HCT116 (cell line): ENCODE measurements around the gene ITPKB. TPM values are rescaled to one million over a fixed set of nuclear protein-coding genes. Genes with fewer than 3 reads are reported as not detected.

Source experiments
- ATAC-seq: fragments of 200-7000 bp; cut with Tn5 transposase; 2 replicates; pipeline ENCODE4 v1.9.1; 2020; ENCODE audit warnings: mild to moderate bottlenecking, moderate library complexity
- BruUV-seq: library from RNA; stranded (reverse); fragments of 400-500 nt; replicated peaks from 2 replicates; lab custom pipeline; 2021; lab: Mats Ljungman, UMichigan
- CTCF ChIA-PET: fragments of 300-600 bp; sonication (Branson Sonifier 250); formaldehyde crosslinking; loops from one replicate; lab custom pipeline; 2021; ENCODE audit warnings: antibody characterized with exemption; lab: Charles Lee
- POLR2A ChIA-PET: fragments of 300-600, 350-600 bp; sonication (Branson Sonifier 250); formaldehyde crosslinking; loops from one replicate; lab custom pipeline; 2021; ENCODE audit warnings: antibody characterized with exemption; lab: Charles Lee
- RAD21 ChIA-PET, 2 experiments: fragments of 300-600 bp; sonication (Branson Sonifier 250); formaldehyde crosslinking; loops; one replicate each; lab custom pipeline; 2023; ENCODE audit warnings: low total read pairs in 2 of 2; ENCODE audit not compliant: uncharacterized antibody in 2 of 2, unreplicated experiment in 2 of 2, low non-redundant PET in 1 of 2; lab: Charles Lee
- DNase-seq: peaks from one replicate; pipeline ENCODE4 v3.0.0-alpha.2; 2010; ENCODE audit warnings: low read depth, low spot score
- H2AFZ ChIP-seq: fragments of 200-600 bp; shearing (Covaris generic), sonication (generic); 2 replicates; pipeline ENCODE4 v1.6.1; 2017; ENCODE audit warnings: low read depth, mixed run types, mixed read lengths, antibody characterized with exemption, low read length; ENCODE audit not compliant: poor library complexity, severe bottlenecking
- H3K27ac ChIP-seq: 2 replicates; pipeline ENCODE4 v1.5.1; 2012; ENCODE audit warnings: low read depth, low read length
- H3K27me3 ChIP-seq: fragments of 200-600 bp; sonication (generic); 2 replicates; pipeline ENCODE4 v1.6.1; 2016; ENCODE audit warnings: mixed run types, low read length, mixed read lengths; ENCODE audit not compliant: insufficient read depth
- H3K36me3 ChIP-seq, 2 experiments: fragments of 200-500 bp in 1 of 2; fragments of 200-600 bp in 1 of 2; sonication (Bioruptor generic) in 1 of 2; sonication (generic) in 1 of 2; 2 replicates each; pipeline versions ENCODE4 v1.5.1 to v1.6.1; 2014 to 2016; ENCODE audit warnings: low read length in 2 of 2, inconsistent platforms in 1 of 2, mixed read lengths in 1 of 2, mixed run types in 1 of 2; ENCODE audit not compliant: insufficient read depth in 2 of 2, control insufficient read depth in 1 of 2
- H3K4me1 ChIP-seq, 2 experiments: fragments of 200-600 bp in 1 of 2; sonication (generic) in 1 of 2; 2 replicates each; pipeline versions ENCODE4 v1.5.1 to v1.6.1; 2012 to 2017; ENCODE audit warnings: low read length in 2 of 2, inconsistent platforms in 1 of 2, mild to moderate bottlenecking in 1 of 2, mixed read lengths in 1 of 2, mixed run types in 1 of 2, moderate library complexity in 1 of 2; ENCODE audit not compliant: insufficient read depth in 2 of 2, control insufficient read depth in 1 of 2
- H3K4me2 ChIP-seq: fragments of 200-600 bp; sonication (generic); 2 replicates; pipeline ENCODE4 v1.6.1; 2017; ENCODE audit warnings: mixed run types, low read length, mixed read lengths
- H3K4me3 ChIP-seq, 2 experiments: fragments of 200-600 bp in 1 of 2; sonication (generic) in 1 of 2; replicated peaks in 1 of 2; 2 replicates each; pipeline ENCODE4 v1.5.1; 2011 to 2016; ENCODE audit warnings: low read length in 2 of 2, control low read depth in 1 of 2, low read depth in 1 of 2, mild to moderate bottlenecking in 1 of 2, mixed read lengths in 1 of 2, mixed run types in 1 of 2
- H3K79me2 ChIP-seq: fragments of 200-600 bp; sonication (generic); 2 replicates; pipeline ENCODE4 v1.6.1; 2017; ENCODE audit warnings: mild to moderate bottlenecking, mixed run types, low read length, moderate library complexity, mixed read lengths; ENCODE audit not compliant: insufficient read depth
- H3K9ac ChIP-seq: fragments of 200-600 bp; sonication (generic); 2 replicates; pipeline ENCODE4 v1.6.1; 2016; ENCODE audit warnings: low read length, mixed read lengths
- H3K9me2 ChIP-seq: fragments of 200-600 bp; sonication (generic), shearing (Covaris generic); 2 replicates; pipeline ENCODE4 v1.6.1; 2017; ENCODE audit warnings: mixed run types, mild to moderate bottlenecking, moderate library complexity; ENCODE audit not compliant: insufficient read depth
- H3K9me3 ChIP-seq, 2 experiments: fragments of 200-500 bp in 1 of 2; fragments of 200-600 bp in 1 of 2; sonication (Bioruptor generic) in 1 of 2; sonication (generic) in 1 of 2; 2 replicates each; pipeline ENCODE4 v1.6.1; 2014 to 2017; ENCODE audit warnings: low read length in 2 of 2, mixed read lengths in 2 of 2, inconsistent platforms in 1 of 2, low read depth in 1 of 2, mild to moderate bottlenecking in 1 of 2, mixed run types in 1 of 2, moderate library complexity in 1 of 2; ENCODE audit not compliant: control insufficient read depth in 1 of 2, insufficient read depth in 1 of 2
- H4K20me1 ChIP-seq: fragments of 200-600 bp; sonication (generic), shearing (Covaris generic); 2 replicates; pipeline ENCODE4 v1.6.1; 2017; ENCODE audit warnings: mixed run types, mild to moderate bottlenecking, moderate library complexity; ENCODE audit not compliant: insufficient read depth
- JUND ChIP-seq: IDR thresholded peaks from 2 replicates; pipeline ENCODE4 v1.6.1; 2012
- REST ChIP-seq: IDR thresholded peaks from 2 replicates; pipeline ENCODE4 v1.6.1; 2012; ENCODE audit warnings: low read depth
- TCF7L2 ChIP-seq: IDR thresholded peaks from 2 replicates; pipeline ENCODE4 v1.7.0; 2011; ENCODE audit warnings: borderline replicate concordance, inconsistent platforms; ENCODE audit not compliant: insufficient read depth, insufficient read length; ENCODE audit errors: extremely low read depth
- ZFX ChIP-seq: fragments of 450-650 bp; IDR thresholded peaks from 2 replicates; pipeline ENCODE4 v1.6.1; 2017
- intact Hi-C: fragments of 100-400 bp; cut with micrococcal nuclease; formaldehyde crosslinking; loops from 2 replicates; pipeline ENCODE4 v1.10.0; 2022
- total RNA-seq: library from RNA; stranded (reverse); gene quantifications from one replicate; pipeline ENCODE4 v1.2.1, GENCODE V29; 2021; ENCODE audit not compliant: unreplicated experiment

The ITPKB gene
- total RNA-seq, 1 experiment from 2014 or later: 4.4 TPM

DNA sequence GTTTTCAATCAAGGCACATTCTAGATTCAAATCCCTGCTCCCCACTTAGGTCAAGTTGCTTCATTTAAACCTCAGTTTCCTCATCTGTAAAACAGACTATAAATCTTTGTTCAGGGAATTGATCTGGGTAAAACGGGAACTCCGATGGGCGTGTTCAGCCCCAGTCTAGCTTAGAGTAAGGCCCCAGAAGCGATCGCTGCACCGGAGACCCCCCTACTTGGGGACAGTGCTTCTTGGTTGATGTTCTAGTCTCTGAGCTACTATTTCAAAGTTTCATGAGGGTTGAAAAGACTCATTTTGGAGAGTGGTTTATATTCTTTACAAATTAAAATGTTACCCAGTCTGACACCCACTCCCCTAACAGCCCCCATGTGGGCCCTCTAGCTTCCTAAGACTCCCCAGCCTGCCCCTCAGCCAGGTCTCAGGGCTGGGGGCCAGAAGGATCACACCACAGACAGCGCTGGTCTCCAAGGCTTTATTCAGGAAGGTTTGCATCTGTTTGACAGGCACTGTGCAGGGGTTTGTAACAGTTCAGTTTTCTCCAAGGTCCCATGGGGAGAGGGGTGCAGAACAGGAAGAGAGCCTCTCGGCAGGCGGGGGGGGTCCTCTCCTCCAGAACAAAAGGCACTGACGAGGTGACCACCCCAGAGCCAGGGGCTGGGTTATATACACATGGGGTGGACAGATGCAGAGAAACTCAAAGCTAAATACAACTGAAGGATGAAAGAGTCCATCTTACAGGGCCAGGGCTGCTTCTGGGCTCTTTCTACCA is 107.7 kb downstream of the ITPKB start:
- POLR2A ChIA-PET: no interaction called here
- intact Hi-C loops: loop anchor here (10.0 kb wide), 1 partner anchor 303 kb away; no protein-coding TSS in a partner anchor

More for the DNA sequence above, 107.7 kb downstream of the ITPKB start:
- Histone ChIP-seq H3K79me2 (no peaks in the 10 kb centered on the region), H3K27ac (no peak overlapping the region), H3K27me3 (0 out of 2 replicates have a peak, but pooled peaks cover 3% of the 10 kb centered on the region), H4K20me1 (no peaks in the 10 kb centered on the region), H3K36me3 (no peaks in the 10 kb centered on the region), H3K4me3 (no peak overlapping the region), H3K9me2 (no peaks in the 10 kb centered on the region), H3K9ac (no peak overlapping the region), H3K4me2 (no peak overlapping the region), H3K4me1 (peaks cover 7 to 18% of the 10 kb centered on the region in 2 experiments; a peak in 3 of 4 replicates), H2AFZ (no peak overlapping the region), H3K9me3 (no peaks in the 10 kb centered on the region)
- TF ChIP-seq ZFX (no peak), REST (no peak), TCF7L2 (no peak), JUND (no peak)
- no TSS peak for BruUV-seq
- ChIA-PET CTCF (interaction anchor here (0.6 kb wide), 1 partner anchor 197 kb away, joined by 4 read pairs; no protein-coding TSS in a partner anchor), RAD21 (no interaction called here)
- ATAC-seq (no peak), DNase-seq (no peak)
